ENCODE results near the gene PTDSS2.
"Not testable (repeated sequence)": the region's sequence is repeated elsewhere in the genome, so short reads cannot be mapped to it uniquely, and the experiment has no call there.

Gene PTDSS2

GRCh38 chr11:414318-414857 is 35.7 kb upstream of the PTDSS2 start:
- DNase-seq = no peak

GRCh38 chr11:415640-416041 is 34.4 kb upstream of the PTDSS2 start:
- DNase-seq = no peak

- no peak for DNase-seq
Measured at GRCh38 chr11:416051-416756, 33.9 kb upstream of the PTDSS2 start.

GRCh38 chr11:416757-417621 is 33.1 kb upstream of the PTDSS2 start:
- DNase-seq = no peak

- DNase-seq = no peak
Measured at GRCh38 chr11:417652-418342, 32.3 kb upstream of the PTDSS2 start.

- no peak for DNase-seq
Measured at GRCh38 chr11:418343-419247, 31.5 kb upstream of the PTDSS2 start.

- no peak for DNase-seq
Measured at GRCh38 chr11:419248-420005, 30.7 kb upstream of the PTDSS2 start.

- DNase-seq = no peak
Measured at GRCh38 chr11:420054-420910, 29.8 kb upstream of the PTDSS2 start.

- DNase-seq = no peak
Measured at GRCh38 chr11:420911-421321, 29.2 kb upstream of the PTDSS2 start.

GRCh38 chr11:422249-422656 is 27.8 kb upstream of the PTDSS2 start:
- DNase-seq = no peak

- DNase-seq = no peak
Measured at GRCh38 chr11:424232-424631, 25.8 kb upstream of the PTDSS2 start.

- not testable (repeated sequence) for DNase-seq
Measured at GRCh38 chr11:424766-425165, 25.3 kb upstream of the PTDSS2 start.

- DNase-seq = no peak
Measured at GRCh38 chr11:425301-425700, 24.8 kb upstream of the PTDSS2 start.

- DNase-seq = no peak
Measured at GRCh38 chr11:426851-427250, 23.2 kb upstream of the PTDSS2 start.

GRCh38 chr11:428295-428694 is 21.8 kb upstream of the PTDSS2 start:
- DNase-seq = no peak

- DNase-seq = no peak
Measured at GRCh38 chr11:429391-429790, 20.7 kb upstream of the PTDSS2 start.

- DNase-seq = no peak
Measured at GRCh38 chr11:429931-430456, 20.1 kb upstream of the PTDSS2 start.

GRCh38 chr11:431921-432320 is 18.2 kb upstream of the PTDSS2 start:
- DNase-seq = no peak

GRCh38 chr11:432501-433100 is 17.5 kb upstream of the PTDSS2 start:
- no peak for DNase-seq

- DNase-seq = no peak
Measured at GRCh38 chr11:433111-433510, 17.0 kb upstream of the PTDSS2 start.
